ENCODE results near the gene N4BP3. TPM values are rescaled to one million over a fixed set of nuclear protein-coding genes. Genes with fewer than 3 reads are reported as not detected.

Gene N4BP3, protein sequence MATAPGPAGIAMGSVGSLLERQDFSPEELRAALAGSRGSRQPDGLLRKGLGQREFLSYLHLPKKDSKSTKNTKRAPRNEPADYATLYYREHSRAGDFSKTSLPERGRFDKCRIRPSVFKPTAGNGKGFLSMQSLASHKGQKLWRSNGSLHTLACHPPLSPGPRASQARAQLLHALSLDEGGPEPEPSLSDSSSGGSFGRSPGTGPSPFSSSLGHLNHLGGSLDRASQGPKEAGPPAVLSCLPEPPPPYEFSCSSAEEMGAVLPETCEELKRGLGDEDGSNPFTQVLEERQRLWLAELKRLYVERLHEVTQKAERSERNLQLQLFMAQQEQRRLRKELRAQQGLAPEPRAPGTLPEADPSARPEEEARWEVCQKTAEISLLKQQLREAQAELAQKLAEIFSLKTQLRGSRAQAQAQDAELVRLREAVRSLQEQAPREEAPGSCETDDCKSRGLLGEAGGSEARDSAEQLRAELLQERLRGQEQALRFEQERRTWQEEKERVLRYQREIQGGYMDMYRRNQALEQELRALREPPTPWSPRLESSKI
- polyA plus RNA-seq (2013, experiment 1 of 2): 7.4 TPM
- polyA plus RNA-seq (2013, experiment 2 of 2): 7.4 TPM

DNA sequence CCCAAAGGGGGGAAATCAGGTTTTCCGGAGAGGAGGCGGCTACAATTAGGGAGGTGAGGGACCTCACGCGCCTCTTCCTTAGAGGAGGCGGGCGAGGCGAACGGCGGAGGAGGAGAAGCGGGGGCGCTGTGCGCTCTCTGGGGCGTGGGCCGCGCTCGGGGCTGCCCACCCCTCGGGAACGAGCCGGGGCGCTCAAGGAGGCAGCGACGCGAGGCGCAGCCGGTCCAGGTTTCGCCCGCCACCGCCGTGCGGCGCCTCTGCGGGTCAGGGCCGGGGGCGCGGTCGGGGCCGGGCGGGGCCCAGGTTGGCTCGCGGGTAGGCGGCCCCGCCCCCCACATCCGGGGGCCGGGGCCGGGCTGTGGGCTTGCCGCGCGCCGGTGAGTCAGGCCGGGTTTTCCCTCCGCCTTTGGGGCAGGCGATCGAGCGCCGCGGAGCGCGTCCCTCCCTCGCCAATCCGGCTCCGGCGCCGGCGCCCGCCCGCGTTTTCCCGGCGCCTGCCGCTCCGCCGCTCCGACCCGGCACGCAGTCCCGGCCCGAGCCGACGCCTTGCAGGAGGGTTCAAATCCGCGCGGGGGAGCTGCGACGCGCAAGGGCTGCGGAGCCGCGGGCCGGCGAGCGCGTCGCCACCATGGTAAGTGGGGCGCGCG, at the start of gene N4BP3:
N4BP3 (plus strand) TSS at position 392 of the 647 bp plus-strand sequence. CDS start 6,052 bp downstream, outside the sequence.
- Histone ChIP-seq H3K4me2 (ENCODE audit: low read length) (peak within 1 kb of the TSS; percentile 91), H3K9ac (ENCODE audit: low read length) (peak within 1 kb of the TSS; percentile 92), H4K5ac (ENCODE audit: low read length) (no peak within 1 kb of the TSS), H3K4me3 (ENCODE audit: low read length) (peak within 1 kb of the TSS; percentile 68), H2BK5ac (ENCODE audit: low read length) (peak within 1 kb of the TSS; percentile 73), H3K36me3 (ENCODE audit: control insufficient read depth, insufficient read depth, low read length) (no peaks in the 10 kb centered on the region), H3K4ac (ENCODE audit: low read depth, low read length) (peak within 1 kb of the TSS; percentile 90), H3K27ac (ENCODE audit: low read depth, low read length) (peak within 1 kb of the TSS; percentile 86), H3K79me1 (ENCODE audit: low read length) (peaks cover 7% of the 10 kb centered on the region), H2AK5ac (ENCODE audit: low read length) (no peak within 1 kb of the TSS), H2BK15ac (replicated peaks; ENCODE audit: low read depth) (no peak within 1 kb of the TSS), H2BK120ac (ENCODE audit: low read depth, low read length) (no peak within 1 kb of the TSS), H4K8ac (ENCODE audit: low read depth, low read length) (peak within 1 kb of the TSS; percentile 31), H3K79me2 (ENCODE audit: control insufficient read depth, insufficient read depth, low read length) (peaks cover 41% of the 10 kb centered on the region), H3K27me3 (ENCODE audit: insufficient read depth, low read length, poor library complexity) (no peaks in the 10 kb centered on the region), H3K23ac (ENCODE audit: low read length) (no peak within 1 kb of the TSS), H3K18ac (ENCODE audit: low read length) (peak within 1 kb of the TSS; percentile 81), H3K4me1 (ENCODE audit: control insufficient read depth, low read depth, low read length) (peaks cover 12% of the 10 kb centered on the region), H3K56ac (ENCODE audit: low read length) (peak within 1 kb of the TSS; percentile 93)
- peak; percentile 91 for DNase-seq
- no CpG with 5 or more reads among the region's 96 CpGs for WGBS (ENCODE audit: extremely low coverage, insufficient coverage, low lambda C conversion rate)

DNA sequence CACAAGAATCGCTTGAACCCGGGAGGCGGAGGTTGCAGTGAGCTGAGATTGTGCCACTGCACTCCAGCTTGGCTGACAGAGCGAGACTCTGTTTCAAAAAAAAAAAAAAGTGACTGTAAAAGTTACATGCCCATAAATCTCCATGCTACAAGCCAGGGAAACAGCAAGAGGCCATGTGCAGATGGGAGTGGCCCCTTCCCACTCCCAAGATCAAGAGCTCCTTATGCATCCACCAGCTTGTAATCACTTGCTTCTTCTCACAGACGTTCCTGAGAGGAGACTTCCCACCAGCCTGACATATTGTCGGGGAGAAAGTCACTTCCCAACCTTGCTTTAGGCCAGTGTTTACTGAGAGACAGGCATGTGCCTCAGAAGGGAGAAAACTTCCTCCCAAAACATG, 45.6 kb upstream of the N4BP3 start:
- DNase-seq: no peak
- Histone ChIP-seq H2AK5ac (ENCODE audit: low read length) (no peak overlapping the region), H3K9ac (ENCODE audit: low read length) (no peak overlapping the region), H3K4me2 (ENCODE audit: low read length) (no peak overlapping the region), H3K4ac (ENCODE audit: low read depth, low read length) (no peak overlapping the region), H2BK15ac (replicated peaks; ENCODE audit: low read depth) (no peak overlapping the region), H4K8ac (ENCODE audit: low read depth, low read length) (no peak overlapping the region), H2BK5ac (ENCODE audit: low read length) (no peak overlapping the region), H3K79me1 (ENCODE audit: low read length) (no peaks in the 10 kb centered on the region), H3K79me2 (ENCODE audit: control insufficient read depth, insufficient read depth, low read length) (no peaks in the 10 kb centered on the region), H3K4me3 (ENCODE audit: low read length) (no peak overlapping the region), H3K27me3 (ENCODE audit: insufficient read depth, low read length, poor library complexity) (no peaks in the 10 kb centered on the region), H3K23ac (ENCODE audit: low read length) (no peak overlapping the region), H3K4me1 (ENCODE audit: control insufficient read depth, low read depth, low read length) (no peaks in the 10 kb centered on the region), H3K36me3 (ENCODE audit: control insufficient read depth, insufficient read depth, low read length) (no peaks in the 10 kb centered on the region), H4K5ac (ENCODE audit: low read length) (no peak overlapping the region), H2BK120ac (ENCODE audit: low read depth, low read length) (no peak overlapping the region), H3K18ac (ENCODE audit: low read length) (no peak overlapping the region), H3K27ac (ENCODE audit: low read depth, low read length) (no peak overlapping the region), H3K56ac (ENCODE audit: low read length) (no peak overlapping the region)
- WGBS (ENCODE audit: extremely low coverage, insufficient coverage, low lambda C conversion rate): no CpG with 5 or more reads among the region's 6 CpGs

DNA sequence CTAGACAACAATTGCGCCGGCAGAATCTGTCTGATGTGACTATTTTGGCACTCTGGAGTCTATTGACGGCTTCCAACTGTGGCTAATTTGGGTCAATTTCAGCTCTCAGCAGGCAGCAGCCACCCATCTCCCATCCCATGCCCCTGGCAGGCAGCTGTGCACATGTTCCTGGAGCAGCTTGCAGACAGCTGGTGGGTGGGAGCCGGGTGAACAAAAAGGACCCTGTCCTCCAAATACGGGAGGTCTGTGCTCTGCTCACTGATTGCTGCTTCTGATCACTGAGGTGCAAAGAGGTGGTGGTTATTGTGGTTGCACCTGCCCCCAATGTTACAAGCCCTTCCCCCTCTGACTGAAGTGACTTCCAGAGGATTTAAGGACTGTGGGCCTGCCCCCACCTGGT, 45.0 kb upstream of the N4BP3 start:
- Histone ChIP-seq H3K79me2 (ENCODE audit: control insufficient read depth, insufficient read depth, low read length) (no peaks in the 10 kb centered on the region), H3K4ac (ENCODE audit: low read depth, low read length) (no peak overlapping the region), H3K36me3 (ENCODE audit: control insufficient read depth, insufficient read depth, low read length) (no peaks in the 10 kb centered on the region), H4K5ac (ENCODE audit: low read length) (no peak overlapping the region), H2AK5ac (ENCODE audit: low read length) (no peak overlapping the region), H3K4me3 (ENCODE audit: low read length) (no peak overlapping the region), H2BK15ac (replicated peaks; ENCODE audit: low read depth) (no peak overlapping the region), H3K4me1 (ENCODE audit: control insufficient read depth, low read depth, low read length) (no peaks in the 10 kb centered on the region), H3K9ac (ENCODE audit: low read length) (no peak overlapping the region), H3K79me1 (ENCODE audit: low read length) (no peaks in the 10 kb centered on the region), H3K23ac (ENCODE audit: low read length) (no peak overlapping the region), H3K27me3 (ENCODE audit: insufficient read depth, low read length, poor library complexity) (no peaks in the 10 kb centered on the region), H2BK5ac (ENCODE audit: low read length) (no peak overlapping the region), H3K56ac (ENCODE audit: low read length) (no peak overlapping the region), H3K4me2 (ENCODE audit: low read length) (no peak overlapping the region), H2BK120ac (ENCODE audit: low read depth, low read length) (no peak overlapping the region), H4K8ac (ENCODE audit: low read depth, low read length) (no peak overlapping the region), H3K18ac (ENCODE audit: low read length) (no peak overlapping the region), H3K27ac (ENCODE audit: low read depth, low read length) (no peak overlapping the region)
- no CpG with 5 or more reads among the region's 5 CpGs for WGBS (ENCODE audit: extremely low coverage, insufficient coverage, low lambda C conversion rate)
- DNase-seq: no peak

GRCh38 chr5:178069909-178070308, 43.4 kb upstream of the N4BP3 start:
- peak; percentile 79 for DNase-seq

GRCh38 chr5:178071108-178071507, 42.2 kb upstream of the N4BP3 start:
- H3K4ac ChIP-seq (ENCODE audit: low read depth, low read length): no peak overlapping the region
- H3K27ac ChIP-seq (ENCODE audit: low read depth, low read length): no peak overlapping the region
- no peak overlapping the region for H3K9ac ChIP-seq (ENCODE audit: low read length)
- H2BK5ac ChIP-seq (ENCODE audit: low read length): no peak overlapping the region
- WGBS (ENCODE audit: extremely low coverage, insufficient coverage, low lambda C conversion rate): no CpG with 5 or more reads among the region's 4 CpGs
- H3K23ac ChIP-seq (ENCODE audit: low read length): no peak overlapping the region
- H2BK15ac ChIP-seq (replicated peaks; ENCODE audit: low read depth): no peak overlapping the region
- no peaks in the 10 kb centered on the region for H3K79me1 ChIP-seq (ENCODE audit: low read length)
- no peak overlapping the region for H4K5ac ChIP-seq (ENCODE audit: low read length)
- H3K18ac ChIP-seq (ENCODE audit: low read length): no peak overlapping the region
- H4K8ac ChIP-seq (ENCODE audit: low read depth, low read length): no peak overlapping the region
- no peaks in the 10 kb centered on the region for H3K4me1 ChIP-seq (ENCODE audit: control insufficient read depth, low read depth, low read length)
- H3K4me3 ChIP-seq (ENCODE audit: low read length): no peak overlapping the region
- H3K36me3 ChIP-seq (ENCODE audit: control insufficient read depth, insufficient read depth, low read length): no peaks in the 10 kb centered on the region
- H3K27me3 ChIP-seq (ENCODE audit: insufficient read depth, low read length, poor library complexity): no peaks in the 10 kb centered on the region
- no peak overlapping the region for H3K56ac ChIP-seq (ENCODE audit: low read length)
- no peak overlapping the region for H2BK120ac ChIP-seq (ENCODE audit: low read depth, low read length)
- H3K4me2 ChIP-seq (ENCODE audit: low read length): no peak overlapping the region
- DNase-seq: no peak
- H3K79me2 ChIP-seq (ENCODE audit: control insufficient read depth, insufficient read depth, low read length): no peaks in the 10 kb centered on the region
- no peak overlapping the region for H2AK5ac ChIP-seq (ENCODE audit: low read length)

More at GRCh38 chr5:178069909-178070308, 43.4 kb upstream of the N4BP3 start:
- H2AK5ac ChIP-seq (ENCODE audit: low read length): no peak overlapping the region
- no peaks in the 10 kb centered on the region for H3K4me1 ChIP-seq (ENCODE audit: control insufficient read depth, low read depth, low read length)
- H2BK5ac ChIP-seq (ENCODE audit: low read length): no peak overlapping the region
- H3K18ac ChIP-seq (ENCODE audit: low read length): no peak overlapping the region
- H3K56ac ChIP-seq (ENCODE audit: low read length): no peak overlapping the region
- no peaks in the 10 kb centered on the region for H3K27me3 ChIP-seq (ENCODE audit: insufficient read depth, low read length, poor library complexity)
- H3K27ac ChIP-seq (ENCODE audit: low read depth, low read length): no peak overlapping the region
- H2BK120ac ChIP-seq (ENCODE audit: low read depth, low read length): no peak overlapping the region
- no peak overlapping the region for H4K5ac ChIP-seq (ENCODE audit: low read length)
- WGBS (ENCODE audit: extremely low coverage, insufficient coverage, low lambda C conversion rate): no CpG with 5 or more reads among the region's 5 CpGs
- H3K79me1 ChIP-seq (ENCODE audit: low read length): no peaks in the 10 kb centered on the region
- no peak overlapping the region for H4K8ac ChIP-seq (ENCODE audit: low read depth, low read length)
- H3K9ac ChIP-seq (ENCODE audit: low read length): no peak overlapping the region
- H3K4ac ChIP-seq (ENCODE audit: low read depth, low read length): no peak overlapping the region
- no peak overlapping the region for H2BK15ac ChIP-seq (replicated peaks; ENCODE audit: low read depth)
- no peak overlapping the region for H3K4me2 ChIP-seq (ENCODE audit: low read length)
- no peaks in the 10 kb centered on the region for H3K36me3 ChIP-seq (ENCODE audit: control insufficient read depth, insufficient read depth, low read length)
- H3K79me2 ChIP-seq (ENCODE audit: control insufficient read depth, insufficient read depth, low read length): no peaks in the 10 kb centered on the region
- H3K23ac ChIP-seq (ENCODE audit: low read length): no peak overlapping the region
- H3K4me3 ChIP-seq (ENCODE audit: low read length): no peak overlapping the region

Data from mesendoderm (in vitro differentiated cells).